ENCODE data around the gene IL13RA1. TPM values are rescaled to one million over a fixed set of nuclear protein-coding genes. Genes with fewer than 3 reads are reported as not detected.
"Not testable (repeated sequence)": the region's sequence is repeated elsewhere in the genome, so short reads cannot be mapped to it uniquely, and the experiment has no call there.

Gene IL13RA1
- total and polyA plus RNA-seq, 8 donors, result 18.5 to 110 (median 39.5) TPM

DNA sequence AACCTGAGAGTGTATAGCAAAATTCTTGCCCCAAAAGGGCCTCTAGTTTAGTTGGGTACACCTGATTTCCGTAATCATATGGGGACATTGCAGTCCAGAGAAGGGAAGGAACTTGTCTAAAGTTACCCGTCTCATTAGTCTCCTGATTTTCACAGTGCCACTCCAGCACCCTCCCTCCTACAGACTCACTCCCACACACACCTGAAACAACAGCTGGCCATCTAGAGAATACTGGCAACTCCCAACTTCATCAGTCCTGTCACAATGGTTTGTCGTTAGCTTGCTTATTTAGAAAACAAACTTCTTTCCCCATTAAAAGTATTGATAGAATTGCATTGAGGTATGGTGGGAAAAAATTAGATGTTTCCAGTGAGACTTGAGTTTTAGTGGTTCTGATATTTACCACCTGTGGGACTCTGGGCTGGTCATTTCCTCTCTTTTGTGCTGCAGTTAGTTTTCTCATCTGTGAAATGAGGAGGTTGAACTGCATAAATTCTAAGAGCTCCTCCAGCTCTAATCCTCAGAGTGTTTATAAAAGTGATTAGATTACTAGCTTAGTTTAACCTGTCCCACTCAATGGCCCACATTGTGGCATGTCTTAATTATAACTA is 1.7 kb downstream of the IL13RA1 start:
- 32 to 78% (median 48%) methylated on average over 3 of the region's 3 CpGs for WGBS, 5 donors
- Histone ChIP-seq H3K9me3 (peaks cover 0 to 5% (median 3%) of the 10 kb centered on the region in 4 donors), H3K27ac (peak overlapping the region in 4 of 5 donors; percentile 87 to 99 (median 92)), H3K27me3 (no peaks in the 10 kb centered on the region), H3K36me3 (no peaks in the 10 kb centered on the region), H3K4me1 (peaks cover 4 to 45% (median 29%) of the 10 kb centered on the region in 4 donors), H3K4me3 (peak overlapping the region; percentile 48 to 74 (median 58))
- TF ChIP-seq EP300 (IDR thresholded peaks at IDR 0.05) (no peak), POLR2AphosphoS5 (IDR thresholded peaks at IDR 0.05) (no peak), POLR2A (IDR thresholded peaks at IDR 0.05) (no peak)
- TF ChIP-seq, protein P1, sequence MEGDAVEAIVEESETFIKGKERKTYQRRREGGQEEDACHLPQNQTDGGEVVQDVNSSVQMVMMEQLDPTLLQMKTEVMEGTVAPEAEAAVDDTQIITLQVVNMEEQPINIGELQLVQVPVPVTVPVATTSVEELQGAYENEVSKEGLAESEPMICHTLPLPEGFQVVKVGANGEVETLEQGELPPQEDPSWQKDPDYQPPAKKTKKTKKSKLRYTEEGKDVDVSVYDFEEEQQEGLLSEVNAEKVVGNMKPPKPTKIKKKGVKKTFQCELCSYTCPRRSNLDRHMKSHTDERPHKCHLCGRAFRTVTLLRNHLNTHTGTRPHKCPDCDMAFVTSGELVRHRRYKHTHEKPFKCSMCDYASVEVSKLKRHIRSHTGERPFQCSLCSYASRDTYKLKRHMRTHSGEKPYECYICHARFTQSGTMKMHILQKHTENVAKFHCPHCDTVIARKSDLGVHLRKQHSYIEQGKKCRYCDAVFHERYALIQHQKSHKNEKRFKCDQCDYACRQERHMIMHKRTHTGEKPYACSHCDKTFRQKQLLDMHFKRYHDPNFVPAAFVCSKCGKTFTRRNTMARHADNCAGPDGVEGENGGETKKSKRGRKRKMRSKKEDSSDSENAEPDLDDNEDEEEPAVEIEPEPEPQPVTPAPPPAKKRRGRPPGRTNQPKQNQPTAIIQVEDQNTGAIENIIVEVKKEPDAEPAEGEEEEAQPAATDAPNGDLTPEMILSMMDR (IDR thresholded peaks at IDR 0.05), result no peak
- intact Hi-C loops (cut with DNase I; ENCODE audit: low total_unique reads), result no loop called here
- DNase-seq, result no peak

DNA sequence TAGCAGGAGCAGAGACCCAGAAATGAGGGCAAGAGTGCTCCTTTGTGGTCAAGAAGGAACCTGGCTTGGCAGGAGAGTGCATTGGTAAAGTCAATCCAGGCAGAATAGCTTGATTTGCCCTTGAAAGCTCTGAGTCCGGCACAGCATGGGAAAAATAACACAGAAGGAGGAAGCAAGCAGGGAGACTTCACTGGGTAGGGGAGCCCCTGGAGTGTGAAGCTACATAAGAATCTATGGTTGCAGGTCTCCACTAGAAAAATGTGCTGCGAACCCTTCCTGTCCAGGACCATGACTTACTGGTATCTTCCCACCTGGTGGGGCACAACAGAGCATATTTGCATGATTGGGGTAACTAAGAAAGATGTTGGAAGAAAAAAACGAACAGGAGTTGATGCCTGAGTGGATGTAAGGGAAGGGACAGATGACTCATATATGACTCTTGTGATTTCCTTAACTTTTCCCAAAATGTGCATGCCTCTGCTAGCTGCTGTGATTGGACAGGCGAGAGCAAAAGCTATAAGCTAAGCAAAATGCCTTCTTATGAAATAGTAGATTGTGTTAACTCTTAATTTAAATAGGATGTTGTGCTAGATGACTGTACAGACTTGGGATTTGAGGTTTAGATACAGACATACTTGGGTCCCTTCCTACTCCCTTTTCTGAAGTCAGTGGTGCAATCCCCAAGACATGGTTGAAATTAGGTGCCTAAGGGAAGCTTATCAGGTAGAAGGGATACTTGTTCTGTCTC is 3.3 kb downstream of the IL13RA1 start:
- Histone ChIP-seq H3K36me3 (no peaks in the 10 kb centered on the region), H3K4me3 (peak overlapping the region in 1 of 4 donors; percentile 4)
- WGBS, 5 donors, result 55 to 66% (median 58%) methylated on average over 4 of the region's 4 CpGs

DNA sequence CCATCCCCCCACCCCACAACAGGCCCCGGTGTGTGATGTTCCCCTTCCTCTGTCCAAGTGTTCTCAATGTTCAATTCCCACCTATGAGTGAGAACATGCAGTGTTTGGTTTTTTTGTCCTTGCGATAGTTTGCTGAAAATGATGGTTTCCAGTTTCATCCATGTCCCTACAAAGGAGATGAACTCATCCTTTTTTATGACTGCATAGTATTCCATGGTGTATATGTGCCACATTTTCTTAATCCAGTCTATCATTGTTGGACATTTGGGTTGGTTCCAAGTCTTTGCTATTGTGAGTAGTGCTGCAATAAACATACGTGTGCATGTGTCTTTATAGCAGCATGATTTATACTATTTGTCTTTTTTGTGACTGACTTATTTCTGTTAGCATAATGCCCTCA is 5.1 kb downstream of the IL13RA1 start:
- DNase-seq; H3K4me3 ChIP-seq; H3K27ac ChIP-seq; H3K9me3 ChIP-seq; H3K27me3 ChIP-seq; H3K36me3 ChIP-seq; intact Hi-C loops (cut with DNase I; ENCODE audit: low total_unique reads): not testable (repeated sequence)
- peaks cover 0 to 30% (median 4%) of the 10 kb centered on the region in 4 donors for H3K4me1 ChIP-seq
- WGBS, 5 donors, result 82 to 97% (median 93%) methylated on average over 3 of the region's 3 CpGs

More for the DNA sequence above, 3.3 kb downstream of the IL13RA1 start:
- H3K9me3 ChIP-seq, result peaks cover 0 to 5% (median 3%) of the 10 kb centered on the region in 4 donors
- H3K4me1 ChIP-seq, result peaks cover 0 to 31% (median 17%) of the 10 kb centered on the region in 4 donors
- intact Hi-C loops (cut with DNase I; ENCODE audit: low total_unique reads), result no loop called here
- peak overlapping the region; percentile 3 to 99 (median 57) for H3K27ac ChIP-seq
- DNase-seq, result no peak
- TF ChIP-seq, protein P1 (IDR thresholded peaks at IDR 0.05), result no peak
- TF ChIP-seq POLR2A (IDR thresholded peaks at IDR 0.05) (no peak), POLR2AphosphoS5 (IDR thresholded peaks at IDR 0.05) (no peak), EP300 (IDR thresholded peaks at IDR 0.05) (no peak)
- H3K27me3 ChIP-seq, result no peaks in the 10 kb centered on the region

DNA sequence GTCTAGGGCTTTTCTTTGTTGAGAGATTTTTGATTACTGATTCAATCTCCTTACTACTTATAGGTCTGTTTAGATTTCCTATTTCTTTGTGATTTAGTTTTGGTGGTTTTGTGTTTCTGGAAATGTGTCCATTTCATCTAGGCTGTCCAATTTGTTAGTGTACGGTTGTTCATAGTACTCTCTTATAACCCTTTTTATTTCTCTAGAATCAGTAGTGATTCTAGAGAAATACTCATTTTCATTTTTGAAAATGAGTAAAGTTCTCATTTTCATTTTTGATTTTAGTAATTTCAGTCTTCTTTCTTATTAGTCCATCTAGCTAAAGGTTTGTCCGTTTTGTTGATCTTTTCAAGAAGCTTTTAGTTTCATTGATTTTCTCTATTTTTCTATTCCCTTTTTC is 7.5 kb downstream of the IL13RA1 start:
- WGBS, 5 donors, result 72 to 88% (median 80%) methylated on average over 2 of the region's 2 CpGs
- intact Hi-C loops (cut with DNase I; ENCODE audit: low total_unique reads), result no loop called here
- Histone ChIP-seq H3K4me3 (no peak overlapping the region), H3K27ac (no peak overlapping the region), H3K36me3 (no peaks in the 10 kb centered on the region), H3K27me3 (no peaks in the 10 kb centered on the region), H3K4me1 (peaks cover 0 to 24% (median 3%) of the 10 kb centered on the region in 4 donors), H3K9me3 (peaks cover 0 to 11% (median 3%) of the 10 kb centered on the region in 4 donors)
- DNase-seq, result no peak
- TF ChIP-seq POLR2A (IDR thresholded peaks at IDR 0.05) (no peak), POLR2AphosphoS5 (IDR thresholded peaks at IDR 0.05) (no peak), EP300 (IDR thresholded peaks at IDR 0.05) (no peak)
- TF ChIP-seq, protein P1 (IDR thresholded peaks at IDR 0.05), result no peak

Data from stomach (tissue), 9 donors.